Inferior parietal cortex (tissue), 1 donor: ENCODE measurements around the gene ZNF217.
A peak's percentile ranks its signal among the peaks of the same experiment; 100 is the strongest.
"Not testable (repeated sequence)": the region's sequence is repeated elsewhere in the genome, so short reads cannot be mapped to it uniquely, and the experiment has no call there.

Experiments
- DNase-seq: peaks from one replicate; pipeline ENCODE4 v3.0.0-alpha.2; 2016; ENCODE audit errors: extremely low spot score

Gene ZNF217

DNA sequence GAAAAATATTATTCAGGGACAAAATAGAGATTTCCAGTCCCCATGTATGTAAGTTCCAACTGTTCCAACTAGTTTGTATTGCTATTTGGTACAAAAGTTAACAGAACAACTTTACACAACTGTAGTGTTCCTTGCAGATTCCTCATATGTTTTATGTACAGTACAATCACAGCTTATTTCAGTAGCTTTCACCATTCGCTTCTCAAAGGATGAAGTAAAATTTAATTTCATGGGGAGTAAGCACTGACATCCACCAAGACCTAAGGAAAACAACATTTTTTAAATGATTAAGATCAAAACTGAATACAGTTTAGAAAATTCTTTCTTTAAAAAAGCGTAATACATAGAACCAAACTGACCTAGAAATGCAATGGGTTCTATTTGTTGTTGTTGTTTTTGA, 24.6 kb downstream of the ZNF217 start:
- DNase-seq: no peak

DNA sequence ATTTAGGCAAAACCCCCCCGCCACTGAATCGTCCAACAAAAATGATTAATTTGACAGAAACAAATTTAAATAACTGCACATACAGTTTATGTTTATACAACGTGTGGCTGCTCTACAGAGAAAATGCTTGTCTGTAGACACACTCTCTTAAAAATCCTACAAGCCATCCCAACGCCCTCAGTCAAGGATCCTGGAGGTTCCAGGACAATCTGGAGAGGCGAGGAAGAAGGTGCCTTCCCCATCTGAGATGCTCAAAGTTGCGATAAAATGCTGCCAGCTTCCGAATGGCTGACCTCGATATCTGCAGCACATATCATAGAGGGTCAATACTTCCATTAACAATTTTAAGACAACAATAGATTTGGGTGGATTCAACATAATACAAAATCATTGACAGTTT, 25.3 kb downstream of the ZNF217 start:
- no peak for DNase-seq

GRCh38 chr20:53567379-53567917, 26.2 kb downstream of the ZNF217 start:
- DNase-seq: no peak

- DNase-seq: not testable (repeated sequence)
Observed at GRCh38 chr20:53566623-53567022, 27.0 kb downstream of the ZNF217 start.

DNA sequence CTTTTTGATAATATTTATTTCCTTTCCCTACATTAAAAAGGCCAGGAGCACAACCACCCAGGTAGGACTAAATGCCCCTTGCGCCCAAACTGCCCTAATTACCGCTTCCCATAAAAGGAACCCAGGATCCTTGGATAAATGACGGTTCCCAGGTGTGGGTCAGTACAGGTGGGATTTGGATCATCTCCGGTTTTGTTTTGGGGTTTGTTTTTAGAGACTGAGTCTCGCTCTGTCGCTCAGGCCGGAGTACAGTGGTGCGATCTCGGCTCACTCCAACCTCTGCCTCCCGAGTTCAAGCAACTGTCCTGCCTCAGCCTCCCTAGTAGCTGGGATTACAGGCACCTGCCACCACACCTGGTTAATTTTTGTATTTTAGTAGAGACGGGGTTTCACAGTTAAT, 28.4 kb downstream of the ZNF217 start:
- no peak for DNase-seq

DNA sequence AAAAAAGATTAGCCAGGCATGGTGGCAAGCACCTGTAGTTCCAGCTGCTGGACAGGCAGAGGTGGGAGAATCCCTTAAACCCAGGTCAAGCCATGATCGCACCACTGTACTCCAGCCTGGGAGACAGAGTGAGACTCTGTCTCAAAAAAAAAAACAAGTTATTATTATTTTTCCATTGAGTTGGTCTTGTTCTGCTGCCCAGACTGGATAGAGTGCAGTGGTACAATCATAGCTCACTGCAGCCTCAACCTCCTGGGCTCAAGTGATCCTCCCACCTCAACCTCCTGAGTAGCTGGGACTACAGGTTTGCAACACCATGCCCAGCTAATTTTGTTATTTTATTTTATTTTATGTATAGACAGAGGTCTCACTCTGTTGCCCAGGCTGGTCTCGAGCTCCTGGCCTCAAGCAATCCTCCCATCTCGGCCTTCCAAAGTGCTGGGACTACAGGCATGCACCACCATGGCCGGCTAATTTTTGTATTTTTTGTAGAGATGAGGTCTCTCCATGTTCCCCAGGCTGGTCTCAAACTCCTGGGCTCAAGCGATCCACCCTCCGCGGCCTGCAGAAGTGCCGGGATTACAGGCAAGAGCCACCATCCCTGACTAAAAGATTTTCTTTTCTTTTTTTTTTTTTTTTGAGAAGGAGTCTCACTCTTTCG, 31.4 kb downstream of the ZNF217 start:
- not testable (repeated sequence) for DNase-seq

GRCh38 chr20:53561505-53561904, 32.1 kb downstream of the ZNF217 start:
- DNase-seq: no peak

DNA sequence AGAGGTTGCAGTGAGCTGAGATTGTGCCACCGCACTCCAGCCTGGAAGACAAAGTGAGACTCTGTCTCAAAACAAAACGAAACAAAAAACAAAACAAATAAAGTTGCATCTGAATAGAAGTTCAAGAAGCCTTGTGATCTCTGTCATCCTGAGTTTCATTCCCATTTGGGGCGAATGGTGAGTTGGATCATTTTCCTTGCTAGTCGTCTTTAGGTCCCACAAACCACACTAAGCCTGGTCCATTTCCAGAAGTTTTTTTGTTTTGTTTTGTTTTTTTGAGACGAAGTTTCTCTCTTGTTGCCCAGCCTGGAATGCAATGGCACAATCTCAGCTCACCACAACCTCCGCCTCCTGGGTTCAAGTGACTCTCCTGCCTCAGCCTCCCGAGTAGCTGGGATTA, 33.8 kb downstream of the ZNF217 start:
- no peak for DNase-seq

- no peak for DNase-seq
Observed at GRCh38 chr20:53557130-53557529, 36.5 kb downstream of the ZNF217 start.

DNA sequence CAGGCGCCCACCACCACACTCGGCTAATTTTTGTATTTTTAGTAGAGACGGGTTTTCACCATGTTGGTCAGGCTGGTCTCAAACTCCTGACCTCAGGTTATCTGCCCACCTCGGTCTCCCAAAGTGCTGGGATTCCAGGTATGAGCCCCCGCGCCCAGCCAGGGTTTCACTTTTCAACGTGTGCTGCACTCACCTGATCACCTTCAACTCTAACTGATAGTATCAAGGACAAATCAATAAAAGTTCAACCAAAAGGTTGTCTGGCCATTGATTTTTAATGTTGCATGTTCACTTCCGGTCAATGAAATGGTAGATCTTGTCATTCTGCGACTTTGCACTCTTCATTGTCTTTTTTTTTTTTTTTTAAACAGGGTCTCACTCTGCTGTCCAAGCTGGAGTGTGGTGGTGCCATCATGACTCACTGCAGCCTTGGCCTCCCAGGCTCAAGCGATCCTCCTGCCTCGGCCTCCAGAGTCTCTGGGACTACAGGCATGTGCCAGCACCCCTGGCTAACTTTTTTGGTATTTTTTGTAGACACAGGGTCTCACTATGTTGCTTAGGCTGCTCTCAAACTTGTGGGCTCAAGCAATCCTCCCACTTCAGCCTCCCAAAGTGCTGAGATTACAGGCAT, 37.3 kb downstream of the ZNF217 start:
- DNase-seq: no peak

DNA sequence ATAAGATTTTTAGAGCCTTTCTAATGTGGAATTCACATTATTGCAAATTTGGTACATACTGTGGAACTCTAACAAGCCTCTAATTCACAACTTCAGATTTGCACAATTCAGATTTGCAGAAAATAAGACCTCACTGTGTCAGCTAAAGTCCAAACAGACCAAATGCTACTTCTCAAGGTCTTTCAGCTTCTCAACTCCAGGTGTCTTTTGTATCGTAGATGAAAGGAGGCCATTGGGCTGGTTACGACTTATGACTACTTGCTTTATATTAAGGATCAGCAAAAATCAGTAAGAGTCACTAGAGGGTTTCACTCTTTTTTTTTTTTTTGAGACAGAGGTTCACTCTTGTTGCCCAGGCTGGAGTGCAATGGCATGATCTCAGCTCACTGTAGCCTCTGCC, 37.8 kb downstream of the ZNF217 start:
- DNase-seq: no peak

DNA sequence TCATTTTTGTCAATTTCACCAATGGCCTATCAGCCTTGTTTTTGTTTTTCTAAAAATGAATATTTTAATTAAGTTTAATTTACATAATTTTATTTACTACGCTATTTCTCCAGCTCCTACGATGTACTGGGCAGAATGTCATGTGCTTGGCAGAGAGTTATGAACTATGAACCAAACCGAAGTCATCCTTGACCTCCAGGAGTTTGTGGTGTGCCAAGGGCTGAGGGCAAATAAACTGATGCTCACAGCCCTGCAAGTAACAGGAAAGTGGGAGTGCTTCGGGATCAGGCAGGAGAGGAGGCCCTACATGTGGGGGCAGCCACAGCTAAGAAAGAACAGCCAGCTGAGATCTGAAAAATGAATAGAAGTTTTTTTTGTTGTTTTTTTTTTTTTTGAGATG, 38.6 kb downstream of the ZNF217 start:
- no peak for DNase-seq

DNA sequence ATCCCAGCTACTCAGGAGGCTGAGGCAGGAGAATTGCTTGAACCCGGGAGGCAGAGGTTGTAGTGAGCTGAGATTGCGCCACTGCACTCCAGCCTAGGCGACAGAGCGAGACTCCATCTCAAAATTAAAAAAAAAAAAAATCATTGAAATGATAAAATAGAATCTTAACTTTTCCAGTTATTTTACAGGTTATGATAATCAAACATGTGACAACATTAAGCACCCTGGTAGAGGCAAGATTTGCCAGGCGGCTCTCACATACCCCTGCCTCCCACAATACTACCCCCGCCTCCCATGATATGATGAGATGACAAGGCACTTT, 41.1 kb downstream of the ZNF217 start:
- not testable (repeated sequence) for DNase-seq

DNA sequence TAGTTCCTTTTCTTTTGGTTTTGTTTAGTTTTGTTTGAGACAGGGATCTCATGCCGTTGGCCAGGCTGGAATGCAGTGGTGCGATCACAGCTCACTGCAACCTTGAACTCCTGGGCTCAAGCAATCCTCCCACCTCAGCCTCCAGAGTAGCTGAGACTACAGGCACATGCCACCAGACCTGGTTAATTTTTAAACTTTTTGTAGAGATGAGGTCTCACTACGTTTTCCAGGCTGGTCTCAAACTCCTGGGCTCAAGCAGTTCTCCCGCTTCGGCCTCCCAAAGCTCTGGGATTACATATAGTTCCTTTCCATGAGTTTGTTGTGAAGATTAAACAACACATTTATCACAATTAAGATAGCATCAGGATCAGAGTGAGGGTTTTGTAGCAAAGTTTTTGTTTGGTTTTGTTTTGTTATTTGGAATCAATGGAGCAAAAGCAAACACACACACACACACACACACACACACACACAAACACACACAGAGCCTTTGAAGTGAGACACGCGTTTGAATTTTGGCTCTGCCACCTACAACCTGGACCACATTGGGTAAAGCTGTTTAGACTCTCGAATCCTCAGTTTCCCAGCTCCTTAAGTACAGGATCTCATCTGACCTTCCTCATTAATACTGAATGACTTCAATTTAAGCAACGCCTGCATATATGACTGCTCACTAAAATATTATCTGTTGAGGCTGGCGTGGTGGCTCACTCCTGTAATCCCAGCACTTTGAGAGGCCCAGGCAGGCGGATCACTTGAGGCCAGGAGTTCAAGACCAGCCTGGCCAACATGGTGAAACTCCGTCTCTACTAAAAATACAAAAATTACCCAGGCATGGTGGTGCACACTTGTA, 41.7 kb downstream of the ZNF217 start:
- not testable (repeated sequence) for DNase-seq

GRCh38 chr20:53550280-53551187, 43.1 kb downstream of the ZNF217 start:
- no peak for DNase-seq

GRCh38 chr20:53547664-53548239, 45.9 kb downstream of the ZNF217 start:
- DNase-seq: peak; percentile 81

- no peak for DNase-seq
Observed at GRCh38 chr20:53539516-53539915, 54.1 kb downstream of the ZNF217 start.

DNA sequence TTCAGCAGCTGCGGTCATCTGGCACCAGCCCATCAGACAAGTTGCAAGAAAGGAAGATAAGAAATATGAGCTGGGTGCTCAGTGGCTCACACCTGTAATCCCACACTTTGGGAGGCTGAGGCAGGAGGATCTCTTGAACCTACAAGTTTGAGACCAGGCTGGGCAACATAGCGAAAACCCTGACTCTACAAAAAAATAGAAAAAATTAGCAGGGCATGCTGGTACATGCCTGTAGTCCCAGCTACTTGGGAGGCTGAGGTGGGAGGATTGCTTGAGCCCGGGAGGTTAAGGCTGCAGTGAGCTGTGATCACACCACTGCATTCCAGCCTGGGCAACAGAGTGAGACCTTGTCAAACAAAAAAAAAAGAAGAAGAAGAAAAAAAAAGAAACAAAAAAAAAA, 57.3 kb downstream of the ZNF217 start:
- not testable (repeated sequence) for DNase-seq

- no peak for DNase-seq
Observed at GRCh38 chr20:53535878-53536277, 57.8 kb downstream of the ZNF217 start.

DNA sequence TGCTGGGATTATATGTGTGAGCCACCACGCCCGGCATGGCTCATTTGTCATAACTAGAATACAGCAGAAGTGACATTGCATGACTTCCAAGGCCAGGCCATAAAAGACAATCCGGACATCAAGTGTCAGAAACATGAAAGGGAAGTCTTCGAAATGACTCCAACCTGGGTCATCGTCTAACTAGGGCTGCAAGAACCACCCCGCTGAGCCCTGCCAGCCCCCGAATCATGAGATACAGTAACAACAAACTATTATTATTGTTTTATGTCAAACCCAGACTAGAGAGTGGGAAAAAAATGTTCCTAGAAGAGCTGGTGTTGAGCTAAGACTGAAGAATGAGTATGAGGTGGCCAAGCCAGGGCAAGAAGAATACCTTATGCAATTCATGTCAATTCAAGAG, 59.6 kb downstream of the ZNF217 start:
- DNase-seq: no peak

GRCh38 chr20:53533500-53533899, 60.1 kb downstream of the ZNF217 start:
- no peak for DNase-seq
